K562 (cell line): Measurements from ENCODE around the gene TPPP. TPM values are rescaled to one million over a fixed set of nuclear protein-coding genes. Genes with fewer than 3 reads are reported as not detected.

Experiments
- ATAC-seq: fragments of 200-7000 bp; cut with Tn5 transposase; 3 replicates; pipeline ENCODE4 v1.9.1; 2020; ENCODE audit warnings: moderate library complexity
- BruUV-seq: library from RNA; stranded (reverse); fragments of 400-500 nt; replicated peaks from 2 replicates; lab custom pipeline; 2021; lab: Mats Ljungman, UMichigan
- CTCF ChIA-PET: fragments of 300-600 bp; formaldehyde crosslinking; extraction: SDS; loops from one replicate; lab custom pipeline; 2021; ENCODE audit warnings: low intra/inter-chr PET ratio; lab: Yijun Ruan, JAX
- POLR2A ChIA-PET: fragments of 300-600, 350-650 bp; sonication (Branson Sonifier 250); formaldehyde crosslinking; extraction: SDS; loops from one replicate; lab custom pipeline; 2021; ENCODE audit warnings: antibody characterized with exemption, inconsistent platforms; lab: Yijun Ruan, JAX
- DNase-seq, 4 experiments: peaks; one replicate each; pipeline versions ENCODE4 v3.0.0 to v3.0.0-alpha.2; 2011 to 2018; ENCODE audit warnings: low spot score in 3 of 4, mixed read lengths in 3 of 4; ENCODE audit errors: extremely low read depth in 1 of 4
- FAIRE-seq: peaks from 2 replicates; lab custom pipeline; 2011; peaks lifted over from hg19 to GRCh38; lab: Jason Lieb, UNC
- H2AFZ ChIP-seq: 2 replicates; pipeline ENCODE4 v1.6.0; 2011; ENCODE audit warnings: low read depth, low read length, control low read depth, inconsistent platforms
- H3K27ac ChIP-seq: fragments of 200-600 bp; 3 replicates; pipeline ENCODE4 v1.8.0; 2011; ENCODE audit warnings: low read depth, mild to moderate bottlenecking, control low read depth, inconsistent platforms, low read length, moderate library complexity, mixed read lengths; ENCODE audit errors: extremely low read depth
- H3K27me3 ChIP-seq, 2 experiments: fragments of 300-600 bp in 1 of 2; 2 replicates in 1 of 2; 3 replicates in 1 of 2; pipeline versions ENCODE4 v1.6.0 to v1.8.0; 2011; ENCODE audit warnings: inconsistent platforms in 2 of 2, low read length in 2 of 2, mild to moderate bottlenecking in 1 of 2, mixed read lengths in 1 of 2, moderate library complexity in 1 of 2; ENCODE audit not compliant: control insufficient read depth in 2 of 2, insufficient read depth in 2 of 2
- H3K36me3 ChIP-seq: fragments of 300-600 bp; 3 replicates; pipeline ENCODE4 v1.8.0; 2011; ENCODE audit warnings: mild to moderate bottlenecking, low read length, inconsistent platforms; ENCODE audit not compliant: control insufficient read depth, insufficient read depth
- H3K4me1 ChIP-seq, 2 experiments: fragments of 200-600 bp in 1 of 2; replicated peaks in 1 of 2; 2 replicates in 1 of 2; 3 replicates in 1 of 2; pipeline versions ENCODE4 v1.5.1 to v1.8.0; 2011; ENCODE audit warnings: inconsistent platforms in 2 of 2, low read length in 2 of 2, mild to moderate bottlenecking in 1 of 2, mixed read lengths in 1 of 2, moderate library complexity in 1 of 2; ENCODE audit not compliant: control insufficient read depth in 2 of 2, insufficient read depth in 2 of 2
- H3K4me2 ChIP-seq: 2 replicates; pipeline ENCODE4 v1.6.1; 2011; ENCODE audit warnings: low read length, control low read depth, inconsistent platforms, mixed read lengths; ENCODE audit not compliant: insufficient read depth
- H3K4me3 ChIP-seq: fragments of 200-600 bp; sonication (generic), shearing (Covaris generic); 2 replicates; pipeline ENCODE4 v1.5.1; 2016; ENCODE audit warnings: control low read depth, inconsistent platforms
- H3K79me2 ChIP-seq: fragments of 200-600 bp; 3 replicates; pipeline ENCODE4 v1.8.0; 2011; ENCODE audit warnings: low read length, inconsistent platforms; ENCODE audit not compliant: control insufficient read depth, insufficient read depth
- H3K9ac ChIP-seq, 2 experiments: 2 replicates each; pipeline versions ENCODE4 v1.6.0 to v1.6.1; 2011; ENCODE audit warnings: low read depth in 2 of 2, low read length in 2 of 2, control low read depth in 1 of 2, inconsistent platforms in 1 of 2, mild to moderate bottlenecking in 1 of 2, mixed read lengths in 1 of 2; ENCODE audit not compliant: insufficient read depth in 1 of 2
- H3K9me1 ChIP-seq: one replicate; pipeline ENCODE4 v1.6.0; 2011; ENCODE audit warnings: inconsistent platforms, mild to moderate bottlenecking, low read length, moderate library complexity; ENCODE audit not compliant: control insufficient read depth, insufficient read depth
- H3K9me3 ChIP-seq: replicated peaks from 2 replicates; pipeline ENCODE4 v1.5.1; 2011; ENCODE audit warnings: low read depth, low read length, inconsistent platforms; ENCODE audit not compliant: control insufficient read depth, insufficient read depth
- H4K20me1 ChIP-seq: replicated peaks from 2 replicates; pipeline ENCODE4 v1.6.1; 2011; ENCODE audit warnings: low read length, inconsistent platforms, mixed read lengths; ENCODE audit not compliant: control insufficient read depth, insufficient read depth
- ETV5 ChIP-seq: sonication (generic); formaldehyde crosslinking; IDR thresholded peaks from 2 replicates; pipeline ENCODE4 v1.4.0; 2020; ENCODE audit warnings: low read depth, mild to moderate bottlenecking, missing genetic modification reagents
- FOXK2 ChIP-seq, 2 experiments: fragments of 450-650 bp; IDR thresholded peaks in 1 of 2; conservative IDR thresholded peaks in 1 of 2; 2 replicates each; pipeline ENCODE4 v1.6.1; 2016; ENCODE audit warnings: low read depth in 2 of 2, mild to moderate bottlenecking in 1 of 2
- HIVEP1 ChIP-seq: fragments of 250-450 bp; sonication (Bioruptor Pico); IDR thresholded peaks from 2 replicates; pipeline ENCODE4 v1.4.0; 2020; ENCODE audit warnings: mild to moderate bottlenecking
- HOXB6 ChIP-seq: fragments of 250-450 bp; sonication (Bioruptor Pico); IDR thresholded peaks from 2 replicates; pipeline ENCODE4 v1.5.1; 2022; ENCODE audit warnings: mild to moderate bottlenecking, borderline replicate concordance
- ILF3 ChIP-seq: fragments of 450-650 bp; IDR thresholded peaks from 2 replicates; pipeline ENCODE4 v1.6.1; 2018; ENCODE audit warnings: antibody characterized with exemption, mild to moderate bottlenecking, moderate library complexity, borderline replicate concordance
- MCM2 ChIP-seq: fragments of 450-650 bp; IDR thresholded peaks from 2 replicates; pipeline ENCODE4 v1.6.1; 2017; ENCODE audit warnings: low read depth, mild to moderate bottlenecking
- NKRF ChIP-seq: fragments of 450-650 bp; IDR thresholded peaks from 2 replicates; pipeline ENCODE4 v1.6.1; 2016; ENCODE audit warnings: borderline replicate concordance
- NR1H2 ChIP-seq: sonication (generic); formaldehyde crosslinking; IDR thresholded peaks from 2 replicates; pipeline ENCODE4 v1.4.0; 2020; ENCODE audit warnings: mild to moderate bottlenecking, missing genetic modification reagents
- PCBP2 ChIP-seq: fragments of 200-400 bp; formaldehyde crosslinking; IDR thresholded peaks from 2 replicates; pipeline ENCODE4 v1.6.1; 2018; ENCODE audit warnings: low read length, low read depth, mild to moderate bottlenecking, moderate library complexity; ENCODE audit not compliant: poor library complexity, severe bottlenecking
- POLR2AphosphoS5 ChIP-seq: IDR thresholded peaks from 2 replicates; pipeline ENCODE4 v1.6.1; 2011; ENCODE audit warnings: mild to moderate bottlenecking, low read depth, low read length, moderate library complexity; ENCODE audit not compliant: control insufficient read depth, insufficient read depth
- THAP7 ChIP-seq: fragments of 250-450 bp; sonication (Bioruptor Pico); IDR thresholded peaks from 2 replicates; pipeline ENCODE4 v1.5.0; 2021
- ZNF140 ChIP-seq: fragments of 250-450 bp; sonication (Bioruptor Pico); IDR thresholded peaks from 2 replicates; pipeline ENCODE4 v1.8.0; 2021; ENCODE audit warnings: moderate library complexity, mild to moderate bottlenecking, inconsistent platforms
- ZNF316 ChIP-seq: fragments of 450-650 bp; IDR thresholded peaks from 2 replicates; pipeline ENCODE4 v1.6.1; 2016
- ZNF408 ChIP-seq: fragments of 250-450 bp; sonication (Bioruptor Pico); IDR thresholded peaks from 2 replicates; pipeline ENCODE4 v1.4.0; 2020; ENCODE audit warnings: low read depth, mild to moderate bottlenecking, moderate library complexity
- ZNF41 ChIP-seq: fragments of 250-450 bp; sonication (Bioruptor Pico); conservative IDR thresholded peaks from 2 replicates; pipeline ENCODE4 v1.4.0; 2020; ENCODE audit warnings: mild to moderate bottlenecking
- WGBS: fragments of 100-300 bp; shearing (Covaris generic); methylation state at CpG from one replicate; pipeline ENCODE4 v1.1.6; 2016; ENCODE audit warnings: low coverage, mixed read lengths; ENCODE audit not compliant: insufficient coverage; ENCODE audit errors: missing lambda C conversion rate; 5-methylcytosine and 5-hydroxymethylcytosine counted together
- in situ Hi-C: fragments of 300-500 bp; cut with MboI; formaldehyde crosslinking; loops from 4 replicates; pipeline ENCODE4 v1.15.0; 2018; ENCODE audit warnings: inconsistent platforms, mixed read lengths
- intact Hi-C: fragments of 100-400 bp; cut with micrococcal nuclease; formaldehyde crosslinking; loops from 2 replicates; pipeline ENCODE4 v1.14.2; 2022
- polyA plus RNA-seq, 8 experiments: library from polyadenylated mRNA; depleted of rRNA in 4 of 8; stranded (reverse) in 5 of 8; unstranded in 3 of 8; fragments of >200 nt; fragmentation: Nextera tagmentation in 2 of 8; fragmentation: Illumina TruSeq in 1 of 8; extraction: Ambion mirVana in 2 of 8; extraction: Trizol in 1 of 8; gene quantifications; 2 replicates each; pipeline versions ENCODE4 v1.2.1 to v1.2.3, GENCODE V29; 2011 to 2014; ENCODE audit warnings: inconsistent platforms in 1 of 8, missing spikeins in 1 of 8
- total RNA-seq, 7 experiments: library from RNA; depleted of rRNA in 6 of 7; stranded (reverse); fragments of >200 nt in 6 of 7; fragmentation: Illumina TruSeq in 2 of 7; extraction: Trizol in 2 of 7; gene quantifications; 2 replicates each; pipeline versions ENCODE4 v1.2.1 to v1.2.3, GENCODE V29; 2011 to 2021; ENCODE audit warnings: low replicate concordance in 1 of 7

Gene TPPP
- total and polyA plus RNA-seq, 9 of the 15 experiments (the other 6 are each of a cell fraction or from before 2014, with no cell fraction given): 0.01 to 0.07 (median 0.03) TPM; not detected in 6

- TF ChIP-seq POLR2AphosphoS5 (no peak), MCM2 (no peak), ZNF41 (CRISPR knock-in tag) (no peak), HOXB6 (no peak), ZNF140 (CRISPR knock-in tag) (no peak), NKRF (no peak), ZNF408 (no peak), NR1H2 (no peak), ZNF316 (no peak), PCBP2 (no peak), THAP7 (CRISPR knock-in tag) (no peak), FOXK2 (conservative IDR thresholded peaks at IDR 0.05 in 1 of 2, IDR thresholded peaks at IDR 0.05 in 1 of 2; ENCODE audit: low read depth in 2 of 2) (no peak), HIVEP1 (CRISPR knock-in tag) (no peak), ILF3 (no peak), ETV5 (CRISPR knock-in tag) (no peak)
- no peaks in the 10 kb centered on the region; a peak in 1 of 5 replicates for H3K4me1 ChIP-seq
- H4K20me1 ChIP-seq: no peaks in the 10 kb centered on the region
- no peak overlapping the region for H3K9ac ChIP-seq
- no peaks in the 10 kb centered on the region for H3K27me3 ChIP-seq
- ATAC-seq (no peak), FAIRE-seq (no peak), DNase-seq (no peak)
- H3K9me1 ChIP-seq: no peaks in the 10 kb centered on the region
- H3K9me3 ChIP-seq: peaks cover 24% of the 10 kb centered on the region
- ChIA-PET POLR2A (no interaction called here), CTCF (no interaction called here)
- WGBS: 96% methylated on average over 4 of the region's 4 CpGs
- no peak overlapping the region for H3K4me2 ChIP-seq
- no peak overlapping the region for H3K27ac ChIP-seq
- no peak overlapping the region for H2AFZ ChIP-seq
- H3K36me3 ChIP-seq: peaks cover 80% of the 10 kb centered on the region
- intact Hi-C loops (no loop called here), in situ Hi-C loops (no loop called here)
- H3K79me2 ChIP-seq: peaks cover 6% of the 10 kb centered on the region; the same call in 1 of the 3 replicates
- BruUV-seq: no TSS peak
- no peak overlapping the region for H3K4me3 ChIP-seq
Observed at GRCh38 chr5:647311-647710, 45.8 kb downstream of the TPPP start.
